Measurements from ENCODE around the gene NRN1L.
"Not testable (repeated sequence)": the region's sequence is repeated elsewhere in the genome, so short reads cannot be mapped to it uniquely, and the experiment has no call there.

NRN1L gene

DNA sequence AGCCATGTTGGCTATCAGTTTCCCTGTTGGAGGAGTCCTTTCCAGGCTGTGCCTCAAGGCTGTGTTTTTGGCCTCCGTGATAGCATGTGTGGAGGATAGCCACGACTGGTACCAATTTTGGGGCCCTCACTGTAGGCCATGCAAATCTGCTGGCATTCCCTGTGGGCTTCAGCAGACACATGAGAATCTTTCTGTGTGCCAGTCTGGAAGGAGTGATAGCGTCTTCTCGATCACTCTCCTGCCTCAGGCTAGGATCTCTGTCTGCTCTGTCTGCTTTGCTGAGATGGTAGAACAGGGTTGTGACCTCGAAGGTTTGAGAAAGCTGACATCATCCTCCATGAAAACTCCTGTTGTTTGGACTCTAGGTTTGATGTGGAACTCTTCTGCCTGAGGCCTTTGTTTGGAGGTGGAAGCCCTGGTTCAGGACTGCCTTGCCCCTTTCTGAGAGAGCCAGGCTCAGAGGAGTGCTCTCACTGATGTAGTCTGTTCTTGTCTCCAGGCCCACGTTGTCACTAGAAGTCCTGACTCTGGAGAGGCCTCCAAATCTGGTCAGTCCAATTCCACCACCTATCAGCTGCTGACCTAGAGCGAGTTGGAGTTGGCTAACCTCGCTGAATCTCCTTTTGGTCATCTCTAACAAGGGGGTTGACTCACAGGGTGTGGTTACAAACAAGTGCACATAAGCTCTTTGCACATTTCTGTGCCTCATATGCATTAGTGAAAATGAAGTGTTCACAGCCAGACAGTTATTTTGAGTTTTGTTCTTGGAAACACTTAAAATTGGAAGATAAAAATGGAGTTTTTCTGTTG, 23.9 kb upstream of the NRN1L start:
- no peak for DNase-seq (ENCODE audit: low spot score)

GRCh38 chr16:67861877-67862276, 22.8 kb upstream of the NRN1L start:
- DNase-seq (ENCODE audit: low spot score): no peak

DNA sequence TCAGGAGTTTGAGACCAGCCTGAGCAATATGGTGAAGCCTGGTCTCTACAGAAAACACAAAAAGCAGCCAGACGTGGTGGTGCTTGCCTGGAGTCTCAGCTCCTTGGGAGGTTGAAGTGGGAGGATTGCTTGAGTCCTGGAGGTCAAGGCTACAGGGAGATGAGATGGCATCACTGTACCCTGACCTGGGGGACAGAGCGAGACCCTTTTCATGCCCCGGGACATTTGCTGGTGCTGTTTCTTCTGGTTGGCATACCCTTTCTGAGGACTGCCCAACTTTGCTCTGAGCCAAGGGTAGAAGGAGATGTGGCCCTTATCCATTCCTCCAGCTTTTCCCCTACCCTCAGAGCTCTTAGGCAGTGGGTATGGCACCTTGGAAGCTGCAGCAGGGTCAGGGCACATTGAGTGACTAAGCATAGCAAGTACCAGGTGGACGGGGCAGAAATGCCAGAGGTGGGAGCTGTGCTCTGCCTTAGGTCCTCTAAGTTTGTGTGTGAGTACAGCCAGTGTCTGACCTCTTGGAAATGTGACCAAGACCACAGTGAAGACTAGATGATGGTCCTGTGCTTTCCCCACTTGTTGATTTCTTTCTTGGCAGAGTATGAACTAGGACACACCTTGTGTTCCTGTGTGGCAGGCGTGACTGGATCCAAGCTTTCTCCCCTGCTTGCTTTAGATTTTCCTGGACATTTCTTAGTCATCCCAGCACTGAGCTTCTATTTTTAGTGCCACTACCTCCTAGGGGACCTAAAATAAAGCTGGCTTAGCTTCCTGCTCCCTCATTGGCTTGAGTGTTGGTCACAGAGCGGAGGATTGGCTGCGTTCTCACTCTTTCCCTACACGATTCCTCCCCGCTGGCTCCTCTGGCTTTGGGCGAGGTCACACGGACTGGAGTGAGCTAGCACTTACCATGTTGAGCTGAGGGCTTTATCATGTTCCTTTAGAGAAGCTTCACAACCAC, 21.8 kb upstream of the NRN1L start:
- DNase-seq (ENCODE audit: low spot score): no peak

DNA sequence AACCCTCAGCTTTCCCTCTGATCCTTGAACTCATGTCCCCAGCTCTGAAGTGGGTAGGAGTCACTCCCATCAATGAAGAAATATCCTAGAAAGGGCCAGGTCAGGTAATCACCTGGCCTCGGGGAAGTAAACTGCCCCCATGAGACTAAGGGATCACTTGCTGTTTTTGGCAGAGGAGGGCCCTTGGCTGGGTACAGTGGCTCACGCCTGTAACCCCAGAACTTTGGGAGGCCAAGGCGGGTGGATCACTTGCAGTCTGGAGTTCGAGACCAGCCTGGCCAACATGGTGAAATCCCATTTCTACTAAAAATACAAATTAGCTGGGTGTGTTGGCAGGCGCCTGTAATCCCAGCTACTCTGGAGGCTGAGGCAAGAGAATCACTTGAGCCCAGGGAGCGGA, 20.6 kb upstream of the NRN1L start:
- DNase-seq (ENCODE audit: low spot score): not testable (repeated sequence)

GRCh38 chr16:67864594-67864993, 20.1 kb upstream of the NRN1L start:
- no peak for DNase-seq (ENCODE audit: low spot score)

GRCh38 chr16:67865318-67865717, 19.4 kb upstream of the NRN1L start:
- peak; percentile 70 for DNase-seq (ENCODE audit: low spot score)

DNA sequence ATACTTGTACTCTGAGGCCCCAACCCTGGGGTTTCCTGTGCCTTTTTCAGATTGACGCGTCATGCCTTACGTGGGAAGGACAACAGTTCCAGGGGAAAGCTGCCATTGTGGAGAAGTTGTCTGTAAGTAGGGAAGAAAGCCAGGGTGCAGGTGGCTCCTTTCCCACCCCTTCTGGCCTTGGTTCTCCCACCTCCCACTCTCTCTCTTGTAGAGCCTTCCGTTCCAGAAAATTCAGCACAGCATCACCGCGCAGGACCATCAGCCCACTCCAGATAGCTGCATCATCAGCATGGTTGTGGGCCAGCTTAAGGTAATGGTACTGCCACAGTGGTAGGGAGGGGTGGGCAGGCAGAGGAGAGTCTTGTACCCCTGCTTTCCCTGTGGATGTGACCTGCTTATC, 16.4 kb upstream of the NRN1L start:
- DNase-seq (ENCODE audit: low spot score): no peak

DNA sequence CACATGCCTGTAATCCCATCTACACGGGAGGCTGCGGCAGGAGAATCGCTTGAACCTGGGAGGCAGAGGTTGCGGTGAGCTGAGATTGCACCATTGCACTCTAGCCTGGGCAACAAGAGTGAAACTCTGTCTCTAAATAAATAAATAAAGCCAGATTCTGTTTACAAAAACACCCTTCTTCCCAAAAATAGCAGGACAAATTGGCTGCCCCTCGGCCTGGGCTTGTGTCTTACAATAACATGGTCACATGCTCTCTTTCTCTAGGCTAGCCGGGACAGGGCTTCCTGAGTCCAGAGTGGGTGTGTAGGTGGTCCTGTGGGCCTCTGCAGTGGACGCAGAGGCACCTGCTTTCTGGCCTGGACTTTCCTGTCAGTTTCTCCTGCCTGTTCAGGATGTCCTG, 15.0 kb upstream of the NRN1L start:
- DNase-seq (ENCODE audit: low spot score): no peak

DNA sequence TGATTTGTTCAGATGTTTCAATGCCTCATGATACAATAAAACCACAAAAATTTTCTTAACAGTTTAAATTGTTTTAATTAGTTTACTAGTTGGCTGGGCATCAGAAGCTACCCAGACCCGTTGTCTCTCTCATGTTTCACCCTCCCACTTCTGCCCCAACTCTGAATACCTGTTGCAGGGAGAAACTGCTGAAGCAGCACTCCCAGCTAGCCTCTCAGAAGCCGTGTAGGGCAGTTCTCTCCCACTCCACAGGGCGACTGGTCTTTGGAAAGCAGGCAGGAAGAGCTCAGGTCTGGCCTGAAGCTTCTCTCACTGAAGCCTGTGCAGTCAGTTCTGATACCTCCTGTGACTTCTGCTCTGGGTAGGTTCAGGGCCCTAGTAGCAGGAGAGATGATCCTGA, 13.4 kb upstream of the NRN1L start:
- no peak for DNase-seq (ENCODE audit: low spot score)

DNA sequence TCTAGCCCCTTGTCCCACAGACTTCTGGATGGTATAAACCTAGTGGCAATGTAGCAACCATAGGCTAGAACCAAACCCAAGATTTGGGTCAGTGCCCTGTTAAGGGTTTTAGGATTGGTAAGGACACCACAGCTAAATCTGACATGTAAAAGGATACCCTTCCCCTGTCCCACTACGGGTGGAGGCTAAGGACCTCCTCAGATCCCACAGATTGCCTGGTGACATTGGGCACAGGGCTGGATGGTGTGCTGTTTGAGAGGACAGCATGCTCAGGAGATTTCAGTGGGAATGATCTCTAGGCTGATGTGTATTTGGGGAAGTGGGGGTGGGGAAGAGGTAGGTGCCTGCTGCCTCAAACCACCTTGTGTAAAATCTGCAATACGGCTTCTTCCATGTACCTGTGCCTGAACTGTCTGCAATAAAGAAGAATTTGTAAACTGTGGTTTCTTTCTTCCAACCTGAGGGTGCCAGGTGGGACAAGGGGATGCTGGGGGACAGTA, 12.5 kb upstream of the NRN1L start:
- DNase-seq (ENCODE audit: low spot score): no peak

DNA sequence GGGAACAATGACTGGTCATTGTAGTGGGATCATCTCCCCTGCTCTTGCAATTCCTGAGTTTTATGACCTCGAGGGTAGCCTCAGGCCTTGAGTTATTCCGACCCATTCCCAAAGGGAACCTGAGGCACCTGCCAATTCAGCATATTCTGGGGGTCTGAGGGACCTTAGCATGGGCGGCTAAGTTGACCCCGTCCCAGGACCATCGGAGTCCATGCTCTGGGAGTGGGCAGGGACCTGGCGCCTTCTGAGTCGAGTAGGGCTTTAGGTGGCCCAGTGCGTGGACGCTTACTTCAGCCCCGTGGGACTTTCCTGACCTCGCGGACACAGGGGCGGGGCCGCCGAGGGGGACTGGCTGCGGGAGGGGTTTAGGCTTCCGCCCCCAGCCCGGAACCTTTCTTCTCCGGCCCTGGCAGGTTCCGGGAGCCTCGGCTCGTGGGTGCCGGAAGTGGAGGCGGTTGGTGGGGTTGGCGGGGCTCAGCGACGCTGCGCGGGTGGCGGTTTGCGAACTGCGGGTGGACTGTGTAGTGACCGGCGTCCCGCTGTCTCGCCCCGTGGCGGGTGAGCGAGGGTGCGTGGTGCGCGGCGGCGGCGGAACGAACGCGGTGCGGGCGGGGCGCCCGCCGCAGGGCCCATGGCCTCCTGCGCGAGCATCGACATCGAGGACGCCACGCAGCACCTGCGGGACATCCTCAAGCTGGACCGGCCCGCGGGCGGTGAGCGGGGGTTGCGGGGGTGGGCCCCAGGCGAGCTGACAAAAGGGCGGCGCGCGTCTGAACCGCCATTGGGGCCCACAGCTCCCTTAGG, 11.9 kb upstream of the NRN1L start, which contains the start of gene EDC4:
Gene EDC4, plus strand, starts transcription at position 422 of the 804 bp plus-strand sequence. Its CDS starts 210 bp downstream, at position 632.
- peak; percentile 94 for DNase-seq (ENCODE audit: low spot score)

GRCh38 chr16:67873435-67874370, 11.0 kb upstream of the NRN1L start:
- no peak for DNase-seq (ENCODE audit: low spot score)

- no peak for DNase-seq (ENCODE audit: low spot score)
Measured at GRCh38 chr16:67874372-67874771, 10.3 kb upstream of the NRN1L start.

GRCh38 chr16:67877064-67877463, 7.6 kb upstream of the NRN1L start:
- DNase-seq (ENCODE audit: low spot score): no peak

DNA sequence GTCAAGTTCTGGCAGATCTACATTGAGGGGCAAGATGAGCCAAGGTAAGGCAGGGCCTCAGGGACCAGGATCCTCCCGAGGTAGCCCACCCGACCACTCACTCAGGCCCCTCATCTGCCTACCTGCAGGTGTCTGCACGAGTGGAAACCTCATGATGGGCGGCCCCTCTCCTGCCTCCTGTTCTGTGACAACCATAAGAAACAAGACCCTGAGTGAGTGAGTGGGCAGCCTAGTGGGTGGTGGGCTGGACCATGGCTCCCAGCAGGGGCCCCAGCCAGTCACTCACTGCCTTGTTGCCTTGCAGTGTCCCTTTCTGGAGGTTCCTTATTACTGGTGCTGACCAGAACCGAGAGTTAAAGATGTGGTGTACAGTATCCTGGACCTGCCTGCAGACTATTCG, 6.5 kb upstream of the NRN1L start:
- no peak for DNase-seq (ENCODE audit: low spot score)

DNA sequence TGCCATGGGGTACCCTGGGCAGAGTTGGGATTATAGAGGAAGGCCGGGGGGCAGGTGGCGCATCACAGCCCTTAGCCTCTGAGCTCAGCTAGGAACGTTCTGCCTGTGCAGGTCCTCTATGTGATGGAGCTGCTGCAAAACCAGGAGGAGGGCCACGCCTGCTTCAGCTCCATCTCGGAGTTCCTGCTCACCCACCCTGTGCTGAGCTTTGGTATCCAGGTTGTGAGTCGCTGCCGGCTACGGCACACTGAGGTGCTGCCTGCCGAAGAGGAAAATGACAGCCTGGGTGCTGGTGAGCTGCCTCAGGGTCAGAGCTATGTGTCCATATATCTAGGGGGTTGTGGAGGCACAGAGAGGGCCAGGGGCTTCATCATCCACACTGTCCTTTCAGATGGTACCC, 5.8 kb upstream of the NRN1L start:
- no peak for DNase-seq (ENCODE audit: low spot score)

DNA sequence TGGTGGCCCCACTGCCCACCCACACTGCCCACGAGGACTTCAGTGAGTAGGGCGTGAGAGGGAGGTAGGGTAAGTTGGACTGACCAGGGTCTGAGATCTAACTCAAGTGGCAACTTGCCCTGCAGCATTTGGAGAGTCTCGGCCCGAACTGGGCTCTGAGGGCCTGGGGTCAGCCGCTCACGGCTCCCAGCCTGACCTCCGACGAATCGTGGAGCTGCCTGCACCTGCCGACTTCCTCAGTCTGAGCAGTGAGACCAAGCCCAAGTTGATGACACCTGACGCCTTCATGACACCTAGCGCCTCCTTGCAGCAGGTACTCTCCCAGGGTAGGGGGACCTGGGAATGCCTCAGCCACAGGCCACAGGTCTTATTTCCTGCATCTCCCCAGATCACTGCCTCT, 5.2 kb upstream of the NRN1L start:
- DNase-seq (ENCODE audit: low spot score): no peak

- no peak for DNase-seq (ENCODE audit: low spot score)
Measured at GRCh38 chr16:67879936-67880335, 4.7 kb upstream of the NRN1L start.

DNA sequence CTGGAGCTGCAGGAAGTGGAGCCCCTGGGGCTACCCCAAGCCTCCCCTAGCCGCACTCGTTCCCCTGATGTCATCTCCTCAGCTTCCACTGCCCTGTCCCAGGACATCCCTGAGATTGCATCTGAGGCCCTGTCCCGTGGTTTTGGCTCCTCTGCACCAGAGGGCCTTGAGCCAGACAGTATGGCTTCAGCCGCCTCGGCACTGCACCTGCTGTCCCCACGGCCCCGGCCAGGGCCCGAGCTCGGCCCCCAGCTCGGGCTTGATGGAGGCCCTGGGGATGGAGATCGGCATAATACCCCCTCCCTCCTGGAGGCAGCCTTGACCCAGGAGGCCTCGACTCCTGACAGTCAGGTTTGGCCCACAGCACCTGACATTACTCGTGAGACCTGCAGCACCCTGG, 4.1 kb upstream of the NRN1L start:
- DNase-seq (ENCODE audit: low spot score): no peak

- no peak for DNase-seq (ENCODE audit: low spot score)
Measured at GRCh38 chr16:67881621-67882161, 3.0 kb upstream of the NRN1L start.
